Endothelial cell of umbilical vein (primary cell): ENCODE data around the gene PAQR8. TPM values are rescaled to one million over a fixed set of nuclear protein-coding genes. Genes with fewer than 3 reads are reported as not detected.

Experiments
- BruUV-seq: library from RNA; stranded (reverse); fragments of 400-500 nt; replicated peaks from 2 replicates; lab custom pipeline; 2021; lab: Mats Ljungman, UMichigan
- CTCF ChIA-PET: fragments of 300-600, 350-600 bp; sonication (Branson Sonifier 250); formaldehyde crosslinking; loops from one replicate; lab custom pipeline; 2021; ENCODE audit warnings: antibody characterized with exemption, inconsistent platforms; lab: Charles Lee
- POLR2A ChIA-PET: fragments of 300-600, 350-600 bp; sonication (Branson Sonifier 250); formaldehyde crosslinking; loops from one replicate; lab custom pipeline; 2021; ENCODE audit warnings: antibody characterized with exemption, inconsistent platforms; lab: Charles Lee
- DNase-seq: peaks from one replicate; pipeline ENCODE4 v3.0.0-alpha.2; 2011; ENCODE audit warnings: low read depth, low spot score
- FAIRE-seq: peaks from 2 replicates; lab custom pipeline; 2011; peaks lifted over from hg19 to GRCh38; lab: Jason Lieb, UNC
- H2AFZ ChIP-seq: 2 replicates; pipeline ENCODE4 v1.6.0; 2012; ENCODE audit warnings: low read depth, low read length, control low read depth, inconsistent platforms
- H3K27ac ChIP-seq: 2 replicates; pipeline ENCODE4 v1.5.1; 2011; ENCODE audit warnings: low read depth, mild to moderate bottlenecking, control low read depth, low read length, moderate library complexity; ENCODE audit not compliant: insufficient read depth
- H3K27me3 ChIP-seq, 2 experiments: 2 replicates each; pipeline versions ENCODE4 v1.6.0 to v1.6.1; 2011; ENCODE audit warnings: low read length in 2 of 2, mixed read lengths in 1 of 2; ENCODE audit not compliant: control insufficient read depth in 2 of 2, insufficient read depth in 2 of 2
- H3K36me3 ChIP-seq, 2 experiments: 2 replicates in 1 of 2; 3 replicates in 1 of 2; pipeline ENCODE4 v1.5.1; 2011; ENCODE audit warnings: low read length in 2 of 2, mild to moderate bottlenecking in 1 of 2, moderate library complexity in 1 of 2; ENCODE audit not compliant: control insufficient read depth in 2 of 2, insufficient read depth in 2 of 2; ENCODE audit errors: extremely low read depth in 1 of 2
- H3K4me1 ChIP-seq: 3 replicates; pipeline ENCODE4 v1.5.1; 2011; ENCODE audit warnings: mild to moderate bottlenecking, low read length; ENCODE audit not compliant: control insufficient read depth, insufficient read depth; ENCODE audit errors: extremely low read depth
- H3K4me2 ChIP-seq: 2 replicates; pipeline ENCODE4 v1.6.1; 2011; ENCODE audit warnings: low read length, control low read depth, mixed read lengths; ENCODE audit not compliant: insufficient read depth
- H3K4me3 ChIP-seq, 3 experiments: fragments of 200-600 bp in 1 of 3; sonication (generic), shearing (Covaris generic) in 1 of 3; replicated peaks in 1 of 3; 2 replicates each; pipeline ENCODE4 v1.5.1; 2011 to 2016; ENCODE audit warnings: control low read depth in 3 of 3, low read length in 3 of 3, mild to moderate bottlenecking in 2 of 3, inconsistent platforms in 1 of 3, low read depth in 1 of 3, moderate library complexity in 1 of 3; ENCODE audit not compliant: insufficient read depth in 1 of 3
- H3K79me2 ChIP-seq: 2 replicates; pipeline ENCODE4 v1.6.0; 2012; ENCODE audit warnings: low read length, inconsistent platforms; ENCODE audit not compliant: control insufficient read depth, insufficient read depth
- H3K9ac ChIP-seq: replicated peaks from 2 replicates; pipeline ENCODE3; 2011; ENCODE audit warnings: low read length, control low read depth; ENCODE audit not compliant: insufficient read depth; ENCODE audit errors: extremely low read depth
- H3K9me1 ChIP-seq: replicated peaks from 3 replicates; pipeline ENCODE4 v1.6.0; 2011; ENCODE audit warnings: mild to moderate bottlenecking, low read length; ENCODE audit not compliant: control insufficient read depth, insufficient read depth; ENCODE audit errors: extremely low read depth
- H3K9me3 ChIP-seq: replicated peaks from 2 replicates; pipeline ENCODE4 v1.5.1; 2012; ENCODE audit warnings: low read length, inconsistent platforms; ENCODE audit not compliant: control insufficient read depth, insufficient read depth
- H4K20me1 ChIP-seq: replicated peaks from 2 replicates; pipeline ENCODE3; 2011; ENCODE audit warnings: mild to moderate bottlenecking, low read length; ENCODE audit not compliant: control insufficient read depth, insufficient read depth; ENCODE audit errors: extremely low read depth
- EZH2 ChIP-seq: IDR thresholded peaks from 2 replicates; pipeline ENCODE4 v1.6.1; 2012; ENCODE audit warnings: borderline replicate concordance, low read depth, mild to moderate bottlenecking, moderate library complexity, low read length, inconsistent platforms; ENCODE audit not compliant: severe bottlenecking
- FOS ChIP-seq: IDR thresholded peaks from 2 replicates; pipeline ENCODE4 v1.6.1; 2011; ENCODE audit warnings: mild to moderate bottlenecking, low read length, moderate library complexity, borderline replicate concordance; ENCODE audit not compliant: insufficient read depth
- GATA2 ChIP-seq: IDR thresholded peaks from 2 replicates; pipeline ENCODE4 v1.7.0; 2011; ENCODE audit warnings: low read depth, mild to moderate bottlenecking, moderate library complexity, mixed read lengths, low read length; ENCODE audit not compliant: insufficient read length, insufficient read depth
- JUN ChIP-seq: IDR thresholded peaks from 2 replicates; pipeline ENCODE4 v1.6.1; 2011; ENCODE audit warnings: borderline replicate concordance, low read depth; ENCODE audit not compliant: insufficient read length, insufficient read depth
- MAX ChIP-seq: IDR thresholded peaks from 2 replicates; pipeline ENCODE4 v1.6.1; 2011; ENCODE audit not compliant: insufficient read depth, insufficient read length
- POLR2AphosphoS5 ChIP-seq: IDR thresholded peaks from 2 replicates; pipeline ENCODE4 v1.6.1; 2012; ENCODE audit warnings: low read depth, mild to moderate bottlenecking, control low read depth, low read length, moderate library complexity; ENCODE audit not compliant: insufficient read depth
- dilution Hi-C: fragments of 300-500 bp; cut with MboI; formaldehyde crosslinking; loops from one replicate; pipeline ENCODE4 v1.15.0; 2019; ENCODE audit warnings: low sequenced_read_pairs; ENCODE audit not compliant: extremely low pct_ligation_motif_present
- intact Hi-C: fragments of 100-400 bp; cut with micrococcal nuclease; formaldehyde crosslinking; loops from one replicate; pipeline ENCODE4 v1.10.0; 2022
- polyA plus RNA-seq, 4 experiments: library from polyadenylated mRNA; depleted of rRNA in 3 of 4; stranded (reverse) in 3 of 4; unstranded in 1 of 4; fragments of >200 nt; gene quantifications; 2 replicates each; pipeline versions ENCODE4 v1.2.1 to v1.2.3, GENCODE V29; 2011 to 2012; ENCODE audit warnings: missing spikeins in 1 of 4
- total RNA-seq: library from RNA; stranded (reverse); gene quantifications from 2 replicates; pipeline ENCODE4 v1.2.3, GENCODE V29; 2021
- TF ChIP-seq, protein P1 (sequence below), 2 donors: IDR thresholded peaks; 1 replicate in 1 of 2; 2 replicates in 1 of 2; pipeline ENCODE4 v1.5.1; 2011; ENCODE audit warnings: low read length in 2 of 2, mild to moderate bottlenecking in 2 of 2, moderate library complexity in 2 of 2, control low read depth in 1 of 2, inconsistent platforms in 1 of 2, low read depth in 1 of 2; ENCODE audit not compliant: insufficient read depth in 1 of 2; ENCODE audit errors: extremely low read depth in 1 of 2

Gene PAQR8
- total and polyA plus RNA-seq, 2 donors (not counting 3 experiments of a cell fraction or from before 2014, with no cell fraction given), result 4.3 to 6.0 TPM

DNA sequence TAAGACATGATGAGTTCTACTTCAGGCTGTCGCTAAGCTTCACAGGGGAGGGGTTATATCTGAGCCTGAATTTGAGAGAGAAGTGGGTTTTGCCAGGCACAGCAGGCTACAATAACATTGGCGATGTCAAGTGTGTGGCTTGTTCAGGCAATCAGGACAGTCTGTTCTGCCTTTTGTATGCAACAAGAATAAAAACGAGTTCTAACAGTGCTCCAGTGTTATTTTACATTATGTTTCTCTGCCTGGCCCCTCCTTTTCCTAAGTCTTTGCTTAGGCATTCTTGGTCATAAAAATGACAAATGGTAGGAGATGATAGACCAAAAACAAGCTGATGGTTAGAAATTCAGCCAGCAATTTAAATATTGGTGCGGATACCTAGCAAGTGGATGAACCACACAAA, 26.8 kb downstream of the PAQR8 start:
- no peaks in the 10 kb centered on the region for H3K9me3 ChIP-seq
- no peak overlapping the region for H3K27ac ChIP-seq
- FAIRE-seq, result no peak
- no peaks in the 10 kb centered on the region for H3K9me1 ChIP-seq
- no peaks in the 10 kb centered on the region for H3K36me3 ChIP-seq
- H4K20me1 ChIP-seq, result no peaks in the 10 kb centered on the region
- no peak overlapping the region for H3K4me2 ChIP-seq
- no peaks in the 10 kb centered on the region for H3K79me2 ChIP-seq
- H3K27me3 ChIP-seq, result no peaks in the 10 kb centered on the region
- no peak overlapping the region for H2AFZ ChIP-seq
- H3K4me3 ChIP-seq, result no peak overlapping the region
- dilution Hi-C loops (loop anchor here (25.0 kb wide), 2 partner anchors 101 to 274 kb away; partner anchors contain the start of genes MCM3 and TMEM14A), intact Hi-C loops (no loop called here)
- DNase-seq, result no peak
- POLR2A ChIA-PET, result no interaction called here
- H3K4me1 ChIP-seq, result peaks cover 20% of the 10 kb centered on the region
- CTCF ChIA-PET, result interaction anchor here (2.6 to 3.7 kb wide), 2 partner anchors 12 to 36 kb away, joined by 12 to 34 read pairs; no protein-coding TSS in a partner anchor
- TF ChIP-seq JUN (no peak), GATA2 (no peak), MAX (no peak), EZH2 (no peak), POLR2AphosphoS5 (no peak), FOS (no peak)
- TF ChIP-seq, protein P1, sequence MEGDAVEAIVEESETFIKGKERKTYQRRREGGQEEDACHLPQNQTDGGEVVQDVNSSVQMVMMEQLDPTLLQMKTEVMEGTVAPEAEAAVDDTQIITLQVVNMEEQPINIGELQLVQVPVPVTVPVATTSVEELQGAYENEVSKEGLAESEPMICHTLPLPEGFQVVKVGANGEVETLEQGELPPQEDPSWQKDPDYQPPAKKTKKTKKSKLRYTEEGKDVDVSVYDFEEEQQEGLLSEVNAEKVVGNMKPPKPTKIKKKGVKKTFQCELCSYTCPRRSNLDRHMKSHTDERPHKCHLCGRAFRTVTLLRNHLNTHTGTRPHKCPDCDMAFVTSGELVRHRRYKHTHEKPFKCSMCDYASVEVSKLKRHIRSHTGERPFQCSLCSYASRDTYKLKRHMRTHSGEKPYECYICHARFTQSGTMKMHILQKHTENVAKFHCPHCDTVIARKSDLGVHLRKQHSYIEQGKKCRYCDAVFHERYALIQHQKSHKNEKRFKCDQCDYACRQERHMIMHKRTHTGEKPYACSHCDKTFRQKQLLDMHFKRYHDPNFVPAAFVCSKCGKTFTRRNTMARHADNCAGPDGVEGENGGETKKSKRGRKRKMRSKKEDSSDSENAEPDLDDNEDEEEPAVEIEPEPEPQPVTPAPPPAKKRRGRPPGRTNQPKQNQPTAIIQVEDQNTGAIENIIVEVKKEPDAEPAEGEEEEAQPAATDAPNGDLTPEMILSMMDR (IDR thresholded peaks at IDR 0.05; ENCODE audit: extremely low read depth in 1 of 2, insufficient read depth in 1 of 2, low read depth in 1 of 2, low read length in 2 of 2), result no peak
- H3K9ac ChIP-seq, result no peak overlapping the region
- BruUV-seq, result no TSS peak
